RKO (cell line): ENCODE measurements around the gene NR6A1.
A peak's percentile ranks its signal among the peaks of the same experiment; 100 is the strongest.

Source experiments
- DNase-seq: peaks from one replicate; pipeline ENCODE4 v3.0.0-alpha.2; 2016; ENCODE audit warnings: low spot score

NR6A1 gene

GRCh38 chr9:124574534-124575375 lies 196.4 kb downstream of the NR6A1 start:
- DNase-seq: peak; percentile 86

DNA sequence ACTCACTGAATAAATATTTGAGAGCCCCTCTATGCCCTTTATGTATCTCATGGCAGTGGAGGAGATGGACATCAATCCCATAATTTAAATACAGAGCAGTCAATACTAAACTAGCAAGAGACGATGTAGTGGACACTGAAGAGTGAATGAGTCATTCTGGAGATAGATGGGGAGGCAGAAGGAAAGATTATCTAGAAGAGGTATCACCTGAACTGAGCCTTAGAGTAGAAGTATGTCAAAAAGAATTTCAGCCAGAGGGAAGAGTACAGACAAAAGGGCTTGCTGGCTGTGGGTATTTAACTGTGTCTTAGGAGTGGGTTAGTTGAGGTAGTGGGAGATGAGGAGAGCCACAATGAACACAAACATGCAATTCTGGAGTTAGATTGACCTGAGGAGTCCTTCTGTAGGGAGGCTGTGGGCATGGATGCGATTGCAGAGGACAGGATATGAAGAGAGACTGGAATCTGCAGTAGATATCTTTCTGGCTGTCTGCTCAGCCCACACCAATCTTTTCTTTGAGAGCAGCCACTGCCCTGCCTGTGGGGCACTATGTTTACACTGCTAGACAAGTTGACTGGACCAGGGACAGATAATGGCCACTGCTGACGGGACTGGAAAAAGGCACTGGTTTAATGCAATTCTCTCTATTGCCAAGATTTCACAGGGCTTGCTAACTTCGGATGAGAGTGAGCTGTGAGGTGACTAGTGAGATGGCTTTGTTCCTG lies 200.0 kb downstream of the NR6A1 start:
- no peak for DNase-seq

DNA sequence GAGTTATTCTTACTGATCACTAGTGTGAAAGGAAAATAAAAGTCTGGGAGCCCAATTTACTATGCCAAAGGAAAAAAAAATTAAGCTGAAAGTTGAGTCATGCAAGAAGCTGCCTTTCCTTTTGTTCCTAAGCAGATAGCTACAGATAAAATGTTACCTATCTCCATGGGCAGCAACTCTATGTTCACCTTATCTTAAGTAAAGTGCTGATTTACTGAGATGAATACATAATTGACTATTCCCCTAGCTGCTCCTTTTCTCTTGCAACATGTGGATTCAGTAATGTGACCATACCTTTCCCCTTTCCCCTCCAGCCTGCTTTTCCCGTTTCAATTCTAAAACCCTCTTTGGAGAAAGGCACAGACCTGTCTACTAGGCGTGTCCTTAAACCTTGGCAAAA lies 201.2 kb downstream of the NR6A1 start:
- no peak for DNase-seq

- no peak for DNase-seq
Measured at GRCh38 chr9:124567362-124567761, 203.7 kb downstream of the NR6A1 start.

DNA sequence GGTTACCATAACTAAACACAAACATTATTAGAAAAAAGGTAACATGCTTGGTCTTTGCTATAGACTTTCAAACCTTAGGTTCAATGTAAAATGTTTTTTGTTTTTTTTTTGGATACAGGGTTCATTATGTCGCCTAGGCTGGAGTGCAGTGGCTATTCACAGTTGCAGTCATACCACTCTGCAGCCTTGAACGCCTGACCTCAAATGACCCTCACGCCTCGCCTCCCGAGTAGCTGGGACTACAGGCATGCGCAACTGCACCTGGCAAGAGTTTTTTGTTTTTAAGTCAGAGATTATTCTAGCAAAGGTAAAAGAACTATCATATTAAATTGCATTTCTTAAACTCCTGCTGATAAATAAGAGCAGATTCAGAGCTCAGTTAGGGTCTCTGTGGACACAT lies 208.8 kb downstream of the NR6A1 start:
- no peak for DNase-seq

DNA sequence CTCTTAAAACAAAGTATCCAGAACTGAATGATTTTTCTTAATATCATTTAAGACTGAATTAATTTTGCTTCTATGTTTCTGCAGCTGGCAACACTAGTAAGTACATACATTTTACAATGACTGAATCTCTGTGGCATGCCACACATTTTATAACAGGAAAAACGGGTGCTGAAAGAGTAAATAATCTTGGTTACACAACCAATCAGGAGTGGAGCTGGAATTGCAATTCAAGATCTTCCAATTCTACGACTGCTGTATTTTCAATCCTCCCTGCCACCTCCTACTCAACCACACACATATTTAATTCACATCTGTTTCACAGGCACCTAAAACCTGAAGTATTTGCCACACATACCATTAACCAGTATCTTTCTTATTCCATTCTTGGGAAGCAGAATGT lies 211.2 kb downstream of the NR6A1 start:
- DNase-seq: no peak

DNA sequence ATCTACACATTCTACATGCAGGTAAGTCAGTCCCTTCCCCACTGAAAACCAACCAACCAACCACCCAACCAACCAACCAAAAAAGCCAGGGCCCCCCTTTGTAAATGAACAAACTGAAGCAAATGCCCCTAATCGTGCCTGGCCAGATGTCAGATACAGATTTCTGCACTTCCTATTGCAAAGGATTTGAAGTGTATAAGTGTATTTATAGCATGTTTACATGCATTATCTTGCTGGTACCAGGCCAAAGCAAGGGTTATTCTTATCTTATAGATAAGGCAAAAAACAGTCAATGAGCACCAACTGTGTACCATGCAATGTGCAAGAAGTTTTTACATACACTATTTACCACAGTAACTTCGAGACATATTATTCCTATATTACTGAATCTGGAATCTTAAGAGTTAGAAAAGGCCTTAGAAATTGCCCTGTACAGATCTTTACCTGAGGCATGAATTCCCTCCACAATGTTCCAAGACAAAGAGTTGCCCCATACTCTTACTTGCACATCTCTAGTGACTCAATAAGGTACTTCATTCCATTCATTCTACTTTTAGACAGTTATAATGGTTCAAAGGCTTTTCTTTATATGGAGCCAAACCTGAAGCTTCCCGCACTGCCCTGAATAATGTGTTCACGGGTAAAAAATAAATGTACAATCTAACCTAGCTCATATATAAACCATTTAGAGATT lies 212.2 kb downstream of the NR6A1 start:
- no peak for DNase-seq

DNA sequence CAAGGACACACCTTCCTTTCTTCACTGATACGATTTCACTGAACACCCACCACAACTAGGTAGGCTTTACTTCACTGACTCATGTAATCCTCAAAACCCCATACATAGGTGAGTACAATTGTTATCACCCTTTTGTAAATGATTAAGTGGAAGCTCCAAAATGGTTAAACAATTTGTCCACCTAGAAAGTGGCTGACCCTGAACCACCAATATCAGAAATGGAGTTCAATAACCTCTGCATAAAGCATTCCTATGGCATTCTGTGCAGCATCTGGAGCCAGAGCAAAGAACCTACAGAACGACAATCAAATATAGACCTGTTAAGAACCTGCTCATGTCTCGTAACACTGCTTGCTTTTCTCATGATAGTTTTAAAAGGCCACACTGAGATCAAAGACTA lies 213.2 kb downstream of the NR6A1 start:
- no peak for DNase-seq

- no peak for DNase-seq
Measured at GRCh38 chr9:124555043-124555442, 216.1 kb downstream of the NR6A1 start.

GRCh38 chr9:124553738-124554137 lies 217.4 kb downstream of the NR6A1 start:
- no peak for DNase-seq

DNA sequence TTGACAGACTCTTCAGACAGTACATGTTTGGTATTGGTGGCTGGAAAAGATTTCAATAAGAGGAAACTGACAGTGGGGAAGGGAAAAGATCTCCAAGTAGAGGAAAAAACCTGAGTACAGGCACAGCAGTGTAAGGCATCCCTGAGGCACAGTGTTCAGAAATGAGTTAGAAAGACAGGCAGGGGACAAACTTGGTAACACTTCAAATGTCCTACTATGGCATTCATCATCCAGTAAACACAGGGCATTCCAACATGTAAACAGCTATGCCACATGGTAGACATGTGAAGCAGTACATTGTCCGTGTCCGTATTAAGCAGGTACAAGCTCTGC lies 218.9 kb downstream of the NR6A1 start:
- DNase-seq: no peak

DNA sequence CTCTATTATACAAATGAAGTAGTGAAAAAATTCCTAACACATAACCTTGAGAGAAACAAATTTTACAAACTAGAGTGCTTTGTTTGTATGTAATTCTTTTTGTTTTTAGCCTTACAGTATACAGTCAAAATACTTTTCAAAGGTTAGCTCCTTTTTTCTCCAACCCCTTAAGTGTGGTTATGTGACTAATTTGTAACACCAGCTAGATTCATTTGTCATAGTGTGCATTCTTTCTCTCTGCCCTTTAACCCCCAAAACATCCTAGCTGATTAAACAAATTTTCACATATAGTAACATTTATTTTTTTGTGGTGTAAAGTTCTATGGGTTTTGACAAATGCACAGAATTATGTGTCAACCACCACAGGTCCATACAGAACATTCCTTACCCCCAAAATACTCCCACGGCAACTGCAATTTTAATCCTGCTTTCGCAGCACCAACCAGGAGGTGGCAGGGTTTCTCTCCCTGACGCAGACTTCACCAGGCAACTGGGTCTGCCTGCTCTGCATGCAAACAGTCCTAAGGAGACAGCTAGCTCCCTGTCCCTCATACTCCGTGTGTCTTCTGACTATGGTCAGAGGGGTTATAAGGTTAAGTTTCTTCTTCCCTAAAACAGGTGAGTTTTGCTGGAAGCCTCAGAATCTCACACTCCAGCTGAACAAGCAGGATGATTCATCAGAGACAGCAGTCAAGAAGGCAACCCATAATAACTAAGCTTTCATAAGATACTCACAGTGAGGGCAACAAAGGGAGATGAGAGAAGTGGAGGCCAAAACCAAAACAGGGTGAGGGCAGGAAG lies 219.4 kb downstream of the NR6A1 start:
- peak; percentile 58 for DNase-seq

DNA sequence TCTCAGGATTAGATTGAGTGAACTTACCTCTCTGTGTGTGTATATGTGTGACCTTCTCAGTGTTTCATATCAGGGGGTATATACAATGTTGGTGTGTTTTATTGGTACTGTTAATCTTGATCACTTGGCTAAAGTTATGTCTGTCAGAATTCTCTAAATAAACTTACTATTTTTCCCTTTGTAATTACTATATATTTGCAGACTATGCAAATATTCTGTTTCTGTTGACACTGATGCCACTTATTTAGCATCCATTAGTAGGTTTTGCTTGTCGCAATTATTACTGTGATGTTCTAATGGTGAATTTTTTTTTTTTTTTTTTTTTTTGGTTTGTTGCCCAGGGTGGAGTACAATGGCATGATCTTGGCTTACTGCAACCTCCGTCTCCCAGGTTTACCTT lies 221.0 kb downstream of the NR6A1 start:
- no peak for DNase-seq

- no peak for DNase-seq
Measured at GRCh38 chr9:124549016-124549415, 222.1 kb downstream of the NR6A1 start.

DNA sequence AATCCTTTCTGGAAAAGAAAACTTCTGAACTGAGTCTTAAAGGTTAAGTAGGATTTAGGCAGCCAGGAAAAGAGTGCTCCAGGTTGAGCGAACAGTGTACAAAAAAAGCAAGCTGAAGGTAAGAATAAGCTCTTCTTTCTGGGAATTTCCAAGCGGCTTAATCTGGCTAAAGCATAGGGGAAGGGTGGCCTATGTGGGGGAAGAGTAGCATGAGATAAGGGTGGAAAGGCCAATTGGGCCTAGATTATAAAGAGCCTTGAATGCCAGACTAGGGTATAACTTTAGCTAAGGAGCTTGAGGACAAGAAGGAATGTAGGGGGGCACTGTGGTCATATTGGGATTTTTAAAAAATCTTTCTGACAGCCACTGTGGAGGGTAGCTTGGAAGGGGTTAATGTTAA lies 226.6 kb downstream of the NR6A1 start:
- no peak for DNase-seq

DNA sequence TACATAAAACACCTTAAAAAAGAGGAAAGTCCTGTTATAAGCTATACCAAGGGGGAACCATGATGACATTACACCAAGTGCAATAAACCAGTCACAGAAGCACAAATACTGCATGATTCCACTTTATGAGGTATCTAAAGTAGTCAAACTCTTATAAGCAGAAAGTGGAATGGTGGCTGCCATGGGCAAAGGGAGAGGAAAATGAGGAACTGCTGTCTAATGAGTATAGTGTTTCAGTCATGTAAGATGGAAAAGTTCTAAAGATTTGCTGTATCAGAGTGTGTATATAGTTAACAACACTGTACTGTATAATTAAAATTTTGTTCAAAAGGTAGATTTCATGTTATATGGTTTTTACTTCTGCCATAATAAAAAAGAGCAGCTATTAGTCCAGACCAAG lies 229.3 kb downstream of the NR6A1 start:
- DNase-seq: no peak

DNA sequence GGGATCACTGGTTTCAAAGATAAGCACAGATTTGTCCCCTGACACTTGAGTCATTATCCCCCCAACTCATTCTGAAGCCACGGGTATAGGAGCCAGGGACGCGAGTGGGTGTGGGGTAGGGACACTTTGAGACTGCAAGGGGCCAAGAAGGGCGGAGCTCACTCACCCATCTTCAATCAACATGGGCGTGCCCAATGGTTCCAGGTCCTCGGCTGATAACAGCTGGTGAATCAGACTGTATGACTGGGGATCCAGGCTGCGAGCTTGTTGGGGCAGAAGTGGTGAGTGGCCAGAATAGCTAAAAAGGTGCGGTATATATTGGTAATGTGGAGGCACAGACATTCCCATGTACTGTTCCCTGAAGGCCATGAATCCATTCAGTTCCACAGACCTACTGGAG lies 233.2 kb downstream of the NR6A1 start:
- no peak for DNase-seq

- DNase-seq: no peak
Measured at GRCh38 chr9:124535846-124536245, 235.3 kb downstream of the NR6A1 start.

GRCh38 chr9:124532897-124533296 lies 238.2 kb downstream of the NR6A1 start:
- DNase-seq: no peak

GRCh38 chr9:124531115-124531514 lies 240.0 kb downstream of the NR6A1 start:
- no peak for DNase-seq

GRCh38 chr9:124530246-124530645 lies 240.9 kb downstream of the NR6A1 start:
- no peak for DNase-seq

DNA sequence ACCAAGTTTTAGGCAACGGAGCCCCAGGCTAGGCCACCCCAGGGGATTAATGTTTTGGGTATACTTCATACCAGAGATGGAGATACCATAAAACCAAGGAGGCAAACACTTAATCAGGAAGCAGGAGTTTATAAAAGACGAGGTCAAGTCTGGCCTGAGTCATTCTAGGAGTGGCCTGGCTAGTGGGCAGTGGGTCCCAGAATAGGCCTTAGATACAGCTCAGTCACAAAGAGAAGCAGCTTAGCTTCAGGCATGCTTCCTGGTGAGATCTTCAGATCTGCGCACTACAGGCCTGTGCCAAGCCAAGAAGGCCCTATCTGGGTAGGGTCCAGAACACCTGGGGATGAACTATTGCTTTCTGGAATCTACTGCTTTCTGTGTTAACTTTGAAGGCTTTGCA lies 243.3 kb downstream of the NR6A1 start:
- no peak for DNase-seq
